HEK293 (cell line): Measurements from ENCODE around the gene MRPS14.
A peak's percentile ranks its signal among the peaks of the same experiment; 100 is the strongest.

ENCODE experiments used
- HOXC10 ChIP-seq: sonication (generic); formaldehyde crosslinking; IDR thresholded peaks from 2 replicates; pipeline ENCODE4 v1.8.1; 2023; ENCODE audit warnings: mild to moderate bottlenecking, missing genetic modification reagents
- PRDM1 ChIP-seq: fragments of 450-650 bp; formaldehyde crosslinking; IDR thresholded peaks from 2 replicates; pipeline ENCODE4; 2016; ENCODE audit warnings: missing biosample characterization, missing genetic modification characterization
- SALL2 ChIP-seq: fragments of 450-650 bp; formaldehyde crosslinking; IDR thresholded peaks from 2 replicates; pipeline ENCODE4 v1.5.0; 2017; ENCODE audit warnings: missing biosample characterization, mild to moderate bottlenecking, missing genetic modification characterization, borderline replicate concordance
- ZEB2 ChIP-seq: fragments of 450-650 bp; formaldehyde crosslinking; IDR thresholded peaks from 2 replicates; pipeline ENCODE4 v1.5.1; 2016; ENCODE audit warnings: missing biosample characterization, missing genetic modification characterization
- ZFP37 ChIP-seq: fragments of 450-650 bp; formaldehyde crosslinking; IDR thresholded peaks from 2 replicates; pipeline ENCODE4 v1.5.1; 2016; ENCODE audit warnings: missing biosample characterization, missing genetic modification characterization
- ZFP69B ChIP-seq: fragments of 450-650 bp; formaldehyde crosslinking; IDR thresholded peaks from 2 replicates; pipeline ENCODE4 v1.5.1; 2016; ENCODE audit warnings: missing biosample characterization, missing genetic modification characterization
- ZNF23 ChIP-seq: fragments of 450-650 bp; formaldehyde crosslinking; IDR thresholded peaks from 2 replicates; pipeline ENCODE4 v1.5.1; 2016; ENCODE audit warnings: missing biosample characterization, missing genetic modification characterization, borderline replicate concordance
- ZNF248 ChIP-seq: fragments of 450-650 bp; formaldehyde crosslinking; IDR thresholded peaks from 2 replicates; pipeline ENCODE4 v1.5.1; 2017; ENCODE audit warnings: missing biosample characterization, missing genetic modification characterization
- ZNF324 ChIP-seq: fragments of 450-650 bp; formaldehyde crosslinking; IDR thresholded peaks from 2 replicates; pipeline ENCODE4 v1.5.1; 2016; ENCODE audit warnings: missing biosample characterization, missing genetic modification characterization
- ZNF394 ChIP-seq: fragments of 450-650 bp; formaldehyde crosslinking; IDR thresholded peaks from 2 replicates; pipeline ENCODE4 v1.5.1; 2016; ENCODE audit warnings: missing biosample characterization, missing genetic modification characterization, mild to moderate bottlenecking, moderate library complexity, borderline replicate concordance
- ZNF423 ChIP-seq: fragments of 450-650 bp; formaldehyde crosslinking; IDR thresholded peaks from 2 replicates; pipeline ENCODE4 v1.5.1; 2016; ENCODE audit warnings: missing biosample characterization, missing genetic modification characterization
- ZNF426 ChIP-seq: fragments of 450-650 bp; formaldehyde crosslinking; IDR thresholded peaks from 2 replicates; pipeline ENCODE4 v1.5.1; 2017; ENCODE audit warnings: missing biosample characterization, missing genetic modification characterization, mild to moderate bottlenecking, inconsistent platforms, moderate library complexity
- ZNF473 ChIP-seq: fragments of 450-650 bp; formaldehyde crosslinking; IDR thresholded peaks from 2 replicates; pipeline ENCODE4 v1.5.1; 2017; ENCODE audit warnings: missing biosample characterization, missing genetic modification characterization
- ZNF501 ChIP-seq: fragments of 450-650 bp; formaldehyde crosslinking; IDR thresholded peaks from 2 replicates; pipeline ENCODE4 v1.5.1; 2016; ENCODE audit warnings: missing biosample characterization, missing genetic modification characterization
- ZNF549 ChIP-seq: fragments of 450-650 bp; IDR thresholded peaks from 2 replicates; pipeline ENCODE4 v1.5.1; 2018; ENCODE audit warnings: missing biosample characterization, missing genetic modification characterization, mild to moderate bottlenecking, inconsistent platforms, moderate library complexity
- ZNF560 ChIP-seq: fragments of 450-650 bp; formaldehyde crosslinking; IDR thresholded peaks from 2 replicates; pipeline ENCODE4 v1.5.1; 2017; ENCODE audit warnings: missing biosample characterization, missing genetic modification characterization, borderline replicate concordance
- ZNF571 ChIP-seq: fragments of 450-650 bp; formaldehyde crosslinking; IDR thresholded peaks from 2 replicates; pipeline ENCODE4 v1.5.0; 2017; ENCODE audit warnings: missing biosample characterization, missing genetic modification characterization
- ZNF664 ChIP-seq: fragments of 450-650 bp; formaldehyde crosslinking; IDR thresholded peaks from 2 replicates; pipeline ENCODE4 v1.5.1; 2016; ENCODE audit warnings: missing biosample characterization, missing genetic modification characterization
- ZNF707 ChIP-seq: fragments of 450-650 bp; formaldehyde crosslinking; IDR thresholded peaks from 2 replicates; pipeline ENCODE4 v1.5.1; 2016; ENCODE audit warnings: missing biosample characterization, missing genetic modification characterization
- ZNF792 ChIP-seq: fragments of 450-650 bp; formaldehyde crosslinking; IDR thresholded peaks from 2 replicates; pipeline ENCODE4 v1.5.1; 2016; ENCODE audit warnings: missing biosample characterization, missing genetic modification characterization
- ZSCAN30 ChIP-seq: fragments of 450-650 bp; IDR thresholded peaks from 2 replicates; pipeline ENCODE4 v1.5.1; 2018; ENCODE audit warnings: missing biosample characterization, mild to moderate bottlenecking, missing genetic modification characterization, moderate library complexity
- TF ChIP-seq, protein P1 (sequence below): fragments of 450-650 bp; formaldehyde crosslinking; IDR thresholded peaks from 2 replicates; pipeline ENCODE4 v1.5.1; 2016; ENCODE audit warnings: missing biosample characterization, missing genetic modification characterization, borderline replicate concordance
- TF ChIP-seq, protein P2 (sequence below): fragments of 450-650 bp; formaldehyde crosslinking; IDR thresholded peaks from 2 replicates; pipeline ENCODE4 v1.5.1; 2017; ENCODE audit warnings: missing biosample characterization, missing genetic modification characterization
- TF ChIP-seq, protein P3 (sequence below): fragments of 450-650 bp; formaldehyde crosslinking; IDR thresholded peaks from 2 replicates; pipeline ENCODE4 v1.5.1; 2016; ENCODE audit warnings: missing biosample characterization, missing genetic modification characterization
- TF ChIP-seq, protein P4 (sequence below): fragments of 450-650 bp; formaldehyde crosslinking; IDR thresholded peaks from 2 replicates; pipeline ENCODE4 v1.5.1; 2016; ENCODE audit warnings: missing biosample characterization, missing genetic modification characterization
- TF ChIP-seq, protein P5 (sequence below): fragments of 450-650 bp; formaldehyde crosslinking; IDR thresholded peaks from 2 replicates; pipeline ENCODE4 v1.5.1; 2017; ENCODE audit warnings: missing biosample characterization, missing genetic modification characterization
- TF ChIP-seq, protein P6 (sequence below): fragments of 450-650 bp; formaldehyde crosslinking; IDR thresholded peaks from 2 replicates; pipeline ENCODE4 v1.5.1; 2016; ENCODE audit warnings: missing biosample characterization, missing genetic modification characterization

MRPS14 gene

DNA sequence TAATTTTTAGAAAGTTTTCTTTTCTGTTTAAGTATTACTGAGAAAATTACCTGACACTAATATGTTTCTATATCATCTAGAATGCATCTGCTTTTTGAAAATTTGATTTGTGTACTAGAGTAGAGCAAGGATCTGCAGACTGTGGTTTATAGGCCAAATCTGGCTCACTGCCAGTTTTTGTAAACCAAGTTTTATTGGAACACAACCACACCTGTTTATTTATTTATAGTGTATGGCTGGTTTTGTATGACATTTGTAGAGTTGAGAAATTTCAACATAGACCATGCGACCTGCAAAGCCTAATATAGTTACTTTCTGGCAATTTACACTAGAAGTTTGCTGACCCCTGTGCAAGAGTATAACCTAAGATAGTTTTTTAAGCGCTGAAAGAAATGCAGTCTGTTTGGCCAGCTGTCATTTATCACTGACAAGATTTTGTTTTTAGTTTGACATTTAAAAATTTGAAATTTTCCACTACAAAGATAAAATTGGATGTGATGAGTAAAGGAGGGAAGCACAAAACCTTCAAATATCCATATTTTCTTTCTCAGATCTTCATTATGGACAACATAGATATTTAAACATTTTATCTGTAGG is 59.6 kb downstream of the MRPS14 start (continued):
- TF ChIP-seq ZNF23, result no peak
- TF ChIP-seq, protein P1, sequence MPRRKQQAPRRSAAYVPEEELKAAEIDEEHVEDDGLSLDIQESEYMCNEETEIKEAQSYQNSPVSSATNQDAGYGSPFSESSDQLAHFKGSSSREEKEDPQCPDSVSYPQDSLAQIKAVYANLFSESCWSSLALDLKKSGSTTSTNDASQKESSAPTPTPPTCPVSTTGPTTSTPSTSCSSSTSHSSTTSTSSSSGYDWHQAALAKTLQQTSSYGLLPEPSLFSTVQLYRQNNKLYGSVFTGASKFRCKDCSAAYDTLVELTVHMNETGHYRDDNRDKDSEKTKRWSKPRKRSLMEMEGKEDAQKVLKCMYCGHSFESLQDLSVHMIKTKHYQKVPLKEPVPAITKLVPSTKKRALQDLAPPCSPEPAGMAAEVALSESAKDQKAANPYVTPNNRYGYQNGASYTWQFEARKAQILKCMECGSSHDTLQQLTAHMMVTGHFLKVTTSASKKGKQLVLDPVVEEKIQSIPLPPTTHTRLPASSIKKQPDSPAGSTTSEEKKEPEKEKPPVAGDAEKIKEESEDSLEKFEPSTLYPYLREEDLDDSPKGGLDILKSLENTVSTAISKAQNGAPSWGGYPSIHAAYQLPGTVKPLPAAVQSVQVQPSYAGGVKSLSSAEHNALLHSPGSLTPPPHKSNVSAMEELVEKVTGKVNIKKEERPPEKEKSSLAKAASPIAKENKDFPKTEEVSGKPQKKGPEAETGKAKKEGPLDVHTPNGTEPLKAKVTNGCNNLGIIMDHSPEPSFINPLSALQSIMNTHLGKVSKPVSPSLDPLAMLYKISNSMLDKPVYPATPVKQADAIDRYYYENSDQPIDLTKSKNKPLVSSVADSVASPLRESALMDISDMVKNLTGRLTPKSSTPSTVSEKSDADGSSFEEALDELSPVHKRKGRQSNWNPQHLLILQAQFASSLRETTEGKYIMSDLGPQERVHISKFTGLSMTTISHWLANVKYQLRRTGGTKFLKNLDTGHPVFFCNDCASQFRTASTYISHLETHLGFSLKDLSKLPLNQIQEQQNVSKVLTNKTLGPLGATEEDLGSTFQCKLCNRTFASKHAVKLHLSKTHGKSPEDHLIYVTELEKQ (tag by site-specific recombination), result no peak
- no peak for TF ChIP-seq ZNF664 (tag by site-specific recombination)
- peak; percentile 58 for TF ChIP-seq ZNF549
- TF ChIP-seq ZSCAN30 (tag by site-specific recombination), result no peak
- TF ChIP-seq, protein P2, sequence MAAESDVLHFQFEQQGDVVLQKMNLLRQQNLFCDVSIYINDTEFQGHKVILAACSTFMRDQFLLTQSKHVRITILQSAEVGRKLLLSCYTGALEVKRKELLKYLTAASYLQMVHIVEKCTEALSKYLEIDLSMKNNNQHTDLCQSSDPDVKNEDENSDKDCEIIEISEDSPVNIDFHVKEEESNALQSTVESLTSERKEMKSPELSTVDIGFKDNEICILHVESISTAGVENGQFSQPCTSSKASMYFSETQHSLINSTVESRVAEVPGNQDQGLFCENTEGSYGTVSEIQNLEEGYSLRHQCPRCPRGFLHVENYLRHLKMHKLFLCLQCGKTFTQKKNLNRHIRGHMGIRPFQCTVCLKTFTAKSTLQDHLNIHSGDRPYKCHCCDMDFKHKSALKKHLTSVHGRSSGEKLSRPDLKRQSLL (tag by site-specific recombination), result no peak; the same call in 1 of the 2 replicates
- TF ChIP-seq, protein P3, sequence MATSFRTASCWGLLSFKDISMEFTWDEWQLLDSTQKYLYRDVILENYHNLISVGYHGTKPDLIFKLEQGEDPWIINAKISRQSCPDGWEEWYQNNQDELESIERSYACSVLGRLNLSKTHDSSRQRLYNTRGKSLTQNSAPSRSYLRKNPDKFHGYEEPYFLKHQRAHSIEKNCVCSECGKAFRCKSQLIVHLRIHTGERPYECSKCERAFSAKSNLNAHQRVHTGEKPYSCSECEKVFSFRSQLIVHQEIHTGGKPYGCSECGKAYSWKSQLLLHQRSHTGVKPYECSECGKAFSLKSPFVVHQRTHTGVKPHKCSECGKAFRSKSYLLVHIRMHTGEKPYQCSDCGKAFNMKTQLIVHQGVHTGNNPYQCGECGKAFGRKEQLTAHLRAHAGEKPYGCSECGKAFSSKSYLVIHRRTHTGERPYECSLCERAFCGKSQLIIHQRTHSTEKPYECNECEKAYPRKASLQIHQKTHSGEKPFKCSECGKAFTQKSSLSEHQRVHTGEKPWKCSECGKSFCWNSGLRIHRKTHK (tag by site-specific recombination), result no peak
- no peak for TF ChIP-seq ZNF394 (tag by site-specific recombination)
- no peak for TF ChIP-seq ZNF423 (tag by site-specific recombination)
- no peak for TF ChIP-seq ZNF792 (tag by site-specific recombination)
- no peak for TF ChIP-seq ZNF426 (tag by site-specific recombination)
- no peak for TF ChIP-seq ZNF324 (tag by site-specific recombination)
- TF ChIP-seq ZNF560 (tag by site-specific recombination), result no peak
- no peak for TF ChIP-seq ZNF248 (tag by site-specific recombination)
- TF ChIP-seq ZNF473 (tag by site-specific recombination), result no peak
- TF ChIP-seq ZNF501 (tag by site-specific recombination), result no peak
- no peak for TF ChIP-seq ZFP69B
- TF ChIP-seq, protein P4, sequence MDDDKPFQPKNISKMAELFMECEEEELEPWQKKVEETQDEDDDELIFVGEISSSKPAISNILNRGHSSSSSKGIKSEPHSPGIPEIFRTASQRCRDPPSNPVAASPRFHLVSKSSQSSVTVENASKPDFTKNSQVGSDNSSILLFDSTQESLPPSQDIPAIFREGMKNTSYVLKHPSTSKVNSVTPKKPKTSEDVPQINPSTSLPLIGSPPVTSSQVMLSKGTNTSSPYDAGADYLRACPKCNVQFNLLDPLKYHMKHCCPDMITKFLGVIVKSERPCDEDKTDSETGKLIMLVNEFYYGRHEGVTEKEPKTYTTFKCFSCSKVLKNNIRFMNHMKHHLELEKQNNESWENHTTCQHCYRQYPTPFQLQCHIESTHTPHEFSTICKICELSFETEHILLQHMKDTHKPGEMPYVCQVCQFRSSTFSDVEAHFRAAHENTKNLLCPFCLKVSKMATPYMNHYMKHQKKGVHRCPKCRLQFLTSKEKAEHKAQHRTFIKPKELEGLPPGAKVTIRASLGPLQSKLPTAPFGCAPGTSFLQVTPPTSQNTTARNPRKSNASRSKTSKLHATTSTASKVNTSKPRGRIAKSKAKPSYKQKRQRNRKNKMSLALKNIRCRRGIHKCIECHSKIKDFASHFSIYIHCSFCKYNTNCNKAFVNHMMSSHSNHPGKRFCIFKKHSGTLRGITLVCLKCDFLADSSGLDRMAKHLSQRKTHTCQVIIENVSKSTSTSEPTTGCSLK, result no peak
- TF ChIP-seq HOXC10, result no peak
- TF ChIP-seq PRDM1, result no peak
- no peak for TF ChIP-seq ZNF707 (tag by site-specific recombination)
- TF ChIP-seq, protein P5, sequence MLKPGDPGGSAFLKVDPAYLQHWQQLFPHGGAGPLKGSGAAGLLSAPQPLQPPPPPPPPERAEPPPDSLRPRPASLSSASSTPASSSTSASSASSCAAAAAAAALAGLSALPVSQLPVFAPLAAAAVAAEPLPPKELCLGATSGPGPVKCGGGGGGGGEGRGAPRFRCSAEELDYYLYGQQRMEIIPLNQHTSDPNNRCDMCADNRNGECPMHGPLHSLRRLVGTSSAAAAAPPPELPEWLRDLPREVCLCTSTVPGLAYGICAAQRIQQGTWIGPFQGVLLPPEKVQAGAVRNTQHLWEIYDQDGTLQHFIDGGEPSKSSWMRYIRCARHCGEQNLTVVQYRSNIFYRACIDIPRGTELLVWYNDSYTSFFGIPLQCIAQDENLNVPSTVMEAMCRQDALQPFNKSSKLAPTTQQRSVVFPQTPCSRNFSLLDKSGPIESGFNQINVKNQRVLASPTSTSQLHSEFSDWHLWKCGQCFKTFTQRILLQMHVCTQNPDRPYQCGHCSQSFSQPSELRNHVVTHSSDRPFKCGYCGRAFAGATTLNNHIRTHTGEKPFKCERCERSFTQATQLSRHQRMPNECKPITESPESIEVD (tag by site-specific recombination), result peak; percentile 83
- TF ChIP-seq ZNF571 (tag by site-specific recombination), result no peak
- no peak for TF ChIP-seq ZEB2 (tag by site-specific recombination)
- TF ChIP-seq SALL2 (tag by site-specific recombination), result no peak
- TF ChIP-seq ZFP37 (tag by site-specific recombination), result no peak
- TF ChIP-seq, protein P6, sequence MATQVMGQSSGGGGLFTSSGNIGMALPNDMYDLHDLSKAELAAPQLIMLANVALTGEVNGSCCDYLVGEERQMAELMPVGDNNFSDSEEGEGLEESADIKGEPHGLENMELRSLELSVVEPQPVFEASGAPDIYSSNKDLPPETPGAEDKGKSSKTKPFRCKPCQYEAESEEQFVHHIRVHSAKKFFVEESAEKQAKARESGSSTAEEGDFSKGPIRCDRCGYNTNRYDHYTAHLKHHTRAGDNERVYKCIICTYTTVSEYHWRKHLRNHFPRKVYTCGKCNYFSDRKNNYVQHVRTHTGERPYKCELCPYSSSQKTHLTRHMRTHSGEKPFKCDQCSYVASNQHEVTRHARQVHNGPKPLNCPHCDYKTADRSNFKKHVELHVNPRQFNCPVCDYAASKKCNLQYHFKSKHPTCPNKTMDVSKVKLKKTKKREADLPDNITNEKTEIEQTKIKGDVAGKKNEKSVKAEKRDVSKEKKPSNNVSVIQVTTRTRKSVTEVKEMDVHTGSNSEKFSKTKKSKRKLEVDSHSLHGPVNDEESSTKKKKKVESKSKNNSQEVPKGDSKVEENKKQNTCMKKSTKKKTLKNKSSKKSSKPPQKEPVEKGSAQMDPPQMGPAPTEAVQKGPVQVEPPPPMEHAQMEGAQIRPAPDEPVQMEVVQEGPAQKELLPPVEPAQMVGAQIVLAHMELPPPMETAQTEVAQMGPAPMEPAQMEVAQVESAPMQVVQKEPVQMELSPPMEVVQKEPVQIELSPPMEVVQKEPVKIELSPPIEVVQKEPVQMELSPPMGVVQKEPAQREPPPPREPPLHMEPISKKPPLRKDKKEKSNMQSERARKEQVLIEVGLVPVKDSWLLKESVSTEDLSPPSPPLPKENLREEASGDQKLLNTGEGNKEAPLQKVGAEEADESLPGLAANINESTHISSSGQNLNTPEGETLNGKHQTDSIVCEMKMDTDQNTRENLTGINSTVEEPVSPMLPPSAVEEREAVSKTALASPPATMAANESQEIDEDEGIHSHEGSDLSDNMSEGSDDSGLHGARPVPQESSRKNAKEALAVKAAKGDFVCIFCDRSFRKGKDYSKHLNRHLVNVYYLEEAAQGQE (tag by site-specific recombination), result no peak
